DMS153 treated with DMSO at 0.1 percent for 48 hours (cell line): ENCODE measurements around the gene SKI.
"Not testable (repeated sequence)": the region's sequence is repeated elsewhere in the genome, so short reads cannot be mapped to it uniquely, and the experiment has no call there.

ENCODE experiments used
- DNase-seq: peaks from one replicate; lab custom pipeline; 2025; ENCODE audit not compliant: unreplicated experiment; lab: John Stamatoyannopoulos, UW

Gene SKI

DNA sequence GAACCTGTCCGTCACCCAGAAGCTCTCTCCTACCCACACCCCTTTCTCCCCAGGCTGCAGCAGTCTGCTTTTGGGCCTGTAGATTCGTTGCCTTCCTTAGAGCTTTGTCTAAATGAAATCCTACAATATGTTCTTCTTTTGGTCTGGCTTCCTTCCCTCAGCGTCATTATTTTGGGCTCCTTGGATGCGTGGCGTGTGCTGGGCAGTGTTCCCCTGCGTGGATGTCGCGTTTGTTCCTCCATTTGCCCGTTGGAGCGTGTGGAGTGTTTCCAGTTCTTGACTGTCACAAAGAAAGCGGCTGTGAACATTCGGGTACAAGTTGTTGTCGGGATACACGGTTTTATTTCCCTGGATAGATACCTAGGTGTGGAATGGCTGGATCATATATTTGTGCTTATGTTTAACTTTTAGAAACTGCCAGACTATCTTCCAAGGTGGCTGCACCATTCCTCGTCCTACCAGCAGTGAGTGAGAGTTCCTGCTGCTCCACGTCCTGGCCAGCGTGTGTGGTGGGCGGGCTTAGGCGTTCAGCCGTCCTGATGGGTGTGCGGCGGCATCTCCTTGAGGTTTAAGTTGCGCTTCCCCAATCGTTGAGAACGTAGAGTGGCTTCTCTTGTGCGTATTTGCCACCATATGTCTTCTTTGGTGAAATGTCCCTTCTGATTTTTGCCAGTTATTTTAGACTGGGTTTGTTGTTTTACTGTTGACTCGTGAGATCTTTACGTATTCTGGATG is 31.7 kb downstream of the SKI start:
- DNase-seq: no peak

DNA sequence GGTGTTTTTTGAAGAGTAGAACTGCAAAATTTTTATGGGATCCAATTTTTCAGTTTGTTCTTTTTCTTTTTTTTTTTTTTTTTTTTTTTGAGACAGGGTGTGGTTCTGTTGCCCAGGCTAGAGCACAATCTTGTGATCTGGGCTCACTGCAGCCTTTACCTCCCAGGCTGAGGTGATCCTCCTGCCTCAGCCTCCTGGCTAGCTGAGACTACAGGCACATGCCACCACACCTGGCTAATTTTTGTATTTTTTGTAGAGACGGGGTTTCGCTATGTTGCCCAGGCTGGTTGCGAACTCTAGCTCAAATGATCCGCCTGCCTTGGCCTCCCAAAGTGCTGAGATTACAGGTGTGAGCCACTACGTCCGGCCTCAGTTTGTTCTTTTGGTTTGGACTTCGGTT is 32.4 kb downstream of the SKI start:
- not testable (repeated sequence) for DNase-seq

DNA sequence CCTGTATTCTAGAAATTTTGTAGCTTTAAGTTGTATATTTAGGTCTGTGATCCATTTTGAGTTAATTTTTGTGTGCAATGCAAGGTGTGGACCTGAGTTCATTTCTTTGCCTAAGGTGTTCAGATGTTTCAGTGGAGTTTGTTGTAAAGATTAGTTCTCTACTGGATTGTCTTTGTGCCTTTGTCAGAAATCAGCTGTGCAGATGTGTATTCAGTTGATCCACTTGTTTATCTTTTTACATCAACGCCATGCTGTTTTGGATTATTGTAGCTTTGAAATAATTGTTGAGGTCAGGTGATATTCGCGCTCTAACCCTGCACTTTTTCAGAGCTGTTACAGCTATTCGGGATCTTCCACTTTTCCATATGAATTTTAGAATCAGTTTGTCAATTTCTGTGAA is 32.8 kb downstream of the SKI start:
- DNase-seq: no peak

DNA sequence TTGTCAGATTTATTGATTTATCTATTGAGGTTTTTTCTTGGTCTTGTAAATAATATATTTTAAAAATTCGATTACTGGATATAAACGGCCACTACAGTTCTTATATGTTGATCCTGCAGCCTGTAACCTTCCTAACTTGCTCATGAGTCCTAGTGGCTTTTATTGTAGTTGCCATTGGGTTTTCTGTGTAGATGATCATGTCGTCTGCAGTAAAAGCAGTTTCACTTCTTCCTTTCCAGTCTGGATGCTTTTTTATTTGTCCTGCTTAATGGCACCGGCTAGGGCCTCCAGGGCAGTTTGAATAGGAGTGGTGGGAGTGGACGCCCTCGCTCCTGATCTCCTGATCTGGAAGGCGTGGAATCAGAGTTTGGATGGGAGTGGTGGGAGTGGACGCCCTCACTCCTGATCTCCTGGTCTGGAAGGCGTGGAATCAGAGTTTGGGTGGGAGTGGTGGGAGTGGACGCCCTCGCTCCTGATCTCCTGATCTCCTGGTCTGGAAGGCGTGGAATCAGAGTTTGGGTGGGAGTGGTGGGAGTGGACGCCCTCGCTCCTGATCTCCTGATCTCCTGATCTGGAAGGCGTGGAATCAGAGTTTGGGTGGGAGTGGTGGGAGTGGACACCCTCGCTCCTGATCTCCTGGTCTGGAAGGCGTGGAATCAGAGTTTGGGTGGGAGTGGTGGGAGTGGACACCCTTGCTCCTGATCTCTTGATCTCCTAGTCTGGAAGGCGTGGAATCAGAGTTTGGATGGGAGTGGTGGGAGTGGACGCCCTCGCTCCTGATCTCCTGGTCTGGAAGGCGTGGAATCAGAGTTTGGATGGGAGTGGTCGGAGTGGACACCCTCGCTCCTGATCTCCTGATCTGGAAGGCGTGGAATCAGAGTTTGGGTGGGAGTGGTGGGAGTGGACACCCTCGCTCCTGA is 33.6 kb downstream of the SKI start:
- DNase-seq: not testable (repeated sequence)

DNA sequence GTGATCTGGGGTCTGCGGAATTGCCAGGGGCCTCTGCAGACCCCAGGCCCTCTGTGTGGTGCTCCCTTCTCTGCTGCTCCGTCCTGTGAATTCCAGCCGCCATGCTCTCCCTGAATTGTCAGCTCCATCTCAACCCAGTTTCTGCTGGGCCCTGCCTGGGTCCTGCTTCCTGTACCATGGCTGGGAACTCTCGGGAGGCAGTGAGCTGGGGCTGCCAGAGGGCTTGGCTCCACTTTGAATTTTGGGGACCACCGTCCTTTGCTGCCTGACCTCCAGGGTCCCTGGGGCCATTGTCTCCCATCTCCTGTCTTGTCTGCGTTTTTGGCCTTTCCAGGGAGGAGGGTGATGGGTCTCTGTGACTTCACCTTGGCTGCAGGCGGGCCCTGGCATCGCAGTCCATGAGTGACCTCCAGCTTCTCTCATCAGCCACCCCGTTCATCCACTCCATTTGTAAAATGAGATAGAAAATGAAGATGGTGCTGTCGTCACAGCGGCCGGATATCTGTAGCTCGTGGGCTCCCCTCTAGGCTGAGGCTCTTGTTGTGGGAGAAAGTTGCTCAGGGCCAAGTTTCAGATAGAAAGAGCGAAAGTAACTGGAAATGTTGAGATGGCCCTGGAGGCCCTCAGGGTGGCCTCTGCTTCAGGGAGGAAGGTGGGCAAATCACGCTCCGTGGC is 38.3 kb downstream of the SKI start:
- no peak for DNase-seq

DNA sequence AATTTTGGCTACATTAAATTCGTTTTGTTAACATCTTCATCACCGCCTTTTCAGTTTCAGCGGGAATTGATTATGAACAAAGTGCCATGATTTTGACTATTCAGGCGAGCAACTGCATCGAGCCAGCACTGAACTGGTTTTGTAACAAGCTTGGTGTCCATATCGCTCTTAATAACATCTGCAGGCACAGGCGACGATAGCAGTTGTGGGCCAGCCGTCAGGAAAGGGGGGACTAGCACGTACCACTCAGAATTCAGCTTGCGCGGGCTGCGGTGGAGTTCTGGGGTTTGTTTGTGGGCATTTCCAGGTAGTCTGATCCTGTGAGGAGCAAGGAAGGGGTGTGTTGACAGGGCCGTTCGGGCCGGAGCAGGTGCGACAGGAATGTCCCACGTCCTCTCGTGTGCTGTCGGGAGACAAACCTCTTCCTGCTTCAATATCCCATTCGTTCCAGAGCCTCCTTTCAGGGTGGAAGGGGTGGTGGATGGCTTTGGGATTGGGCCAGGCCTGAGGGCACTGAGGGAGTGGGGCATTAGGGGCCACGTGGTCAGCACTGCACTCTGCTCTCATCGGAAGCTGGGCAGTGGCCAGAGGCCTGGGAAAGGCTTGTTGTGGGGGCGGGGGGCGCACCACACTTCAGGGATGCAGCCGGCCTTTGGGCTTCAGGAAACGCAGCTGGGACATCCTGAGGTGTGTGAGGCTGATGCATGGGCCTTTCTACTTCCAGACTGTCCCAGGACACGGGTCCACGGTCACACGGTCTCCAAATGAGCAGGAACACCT is 39.1 kb downstream of the SKI start:
- no peak for DNase-seq

DNA sequence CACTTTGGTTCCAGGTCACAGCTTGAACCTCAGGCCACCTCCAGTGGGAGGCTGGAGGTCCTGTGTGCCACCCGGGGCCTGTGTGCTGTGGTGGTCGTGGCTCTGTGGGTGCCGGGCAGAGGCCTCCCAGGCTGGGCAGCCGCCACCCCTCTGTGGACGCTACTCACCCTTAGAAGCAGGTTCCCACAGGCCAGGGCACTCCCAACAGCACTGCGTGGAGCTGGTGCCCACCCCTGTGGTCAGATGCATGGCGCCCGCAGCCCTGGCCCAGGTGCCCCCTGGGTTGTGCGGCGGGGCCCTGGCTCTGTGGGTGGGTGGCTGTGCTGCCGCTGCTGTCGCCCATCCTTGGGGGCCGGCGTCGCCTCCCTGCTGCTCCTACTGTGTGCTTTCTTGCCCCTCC is 39.7 kb downstream of the SKI start:
- DNase-seq: no peak

DNA sequence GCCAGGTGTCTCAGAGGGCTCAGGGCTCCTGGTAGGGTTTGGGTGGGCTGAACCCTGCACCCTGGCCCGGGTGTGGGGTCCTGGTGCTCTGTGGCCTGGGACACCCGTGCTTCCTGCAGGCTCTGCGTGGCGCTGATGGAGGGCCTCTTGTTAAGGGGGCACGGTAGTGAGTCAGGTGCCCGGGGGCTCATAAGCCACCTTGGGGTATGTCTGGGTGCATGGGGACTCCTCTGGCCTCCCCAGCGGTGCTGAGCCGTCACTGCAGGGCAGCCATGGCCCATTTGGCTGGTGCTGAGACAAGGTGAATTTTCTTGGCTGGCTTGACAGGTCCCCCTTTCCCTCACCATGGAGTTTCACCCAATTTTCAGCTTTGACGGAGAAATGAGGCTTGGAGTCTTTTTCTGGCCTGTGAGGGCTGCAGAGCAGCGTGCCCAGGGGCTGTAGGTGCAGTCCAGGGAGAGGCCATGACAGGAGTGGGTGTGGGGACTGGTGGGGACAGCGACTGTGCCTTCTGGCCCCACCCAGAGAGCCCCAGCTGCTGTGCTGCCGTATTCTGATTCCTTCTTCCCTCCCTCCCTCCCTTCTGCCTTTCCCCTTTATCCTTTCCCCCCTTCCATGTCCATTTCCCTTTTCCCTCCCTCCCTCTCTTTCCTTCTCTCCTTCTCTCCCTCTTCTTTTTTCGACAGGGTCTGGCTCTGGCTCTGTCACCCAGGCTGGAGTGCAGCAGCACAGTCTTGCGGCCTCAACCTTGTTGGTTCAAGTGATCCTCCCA is 40.4 kb downstream of the SKI start:
- no peak for DNase-seq

DNA sequence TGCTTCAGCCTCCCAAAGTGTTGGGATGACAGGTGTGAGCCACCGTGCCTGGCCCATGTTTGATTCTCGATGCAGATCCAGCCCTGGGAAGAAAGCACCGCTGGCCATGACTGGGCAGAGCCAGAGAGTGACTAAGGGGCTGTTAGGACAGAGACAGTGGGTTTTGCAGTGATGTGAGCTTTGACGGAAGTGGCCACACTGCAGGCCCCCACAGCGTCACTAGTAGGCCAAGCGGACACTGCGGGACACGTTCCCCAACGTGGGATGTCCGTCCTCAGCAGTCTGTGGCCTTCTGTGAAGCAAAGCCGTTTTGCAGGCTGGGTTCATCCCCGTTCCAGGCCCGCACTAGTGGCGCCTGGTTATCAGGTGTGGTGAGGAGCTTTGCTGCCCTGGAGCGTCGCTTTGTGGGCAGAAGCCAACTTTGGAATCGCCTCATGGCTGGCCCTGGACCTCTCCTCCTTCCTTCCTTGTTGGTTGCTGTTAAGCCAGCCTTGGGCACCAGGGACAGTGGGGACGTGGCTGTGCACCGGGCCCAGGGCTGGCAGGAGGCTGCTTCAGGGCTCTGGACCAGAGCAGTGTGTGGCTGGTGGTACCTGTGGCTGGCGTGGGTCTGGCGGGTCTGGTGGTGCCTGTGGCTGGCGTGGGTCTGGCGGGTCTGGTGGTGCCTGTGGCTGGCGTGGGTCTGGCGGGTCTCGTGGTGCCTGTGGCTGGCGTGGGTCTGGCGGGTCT is 41.2 kb downstream of the SKI start:
- DNase-seq: no peak

DNA sequence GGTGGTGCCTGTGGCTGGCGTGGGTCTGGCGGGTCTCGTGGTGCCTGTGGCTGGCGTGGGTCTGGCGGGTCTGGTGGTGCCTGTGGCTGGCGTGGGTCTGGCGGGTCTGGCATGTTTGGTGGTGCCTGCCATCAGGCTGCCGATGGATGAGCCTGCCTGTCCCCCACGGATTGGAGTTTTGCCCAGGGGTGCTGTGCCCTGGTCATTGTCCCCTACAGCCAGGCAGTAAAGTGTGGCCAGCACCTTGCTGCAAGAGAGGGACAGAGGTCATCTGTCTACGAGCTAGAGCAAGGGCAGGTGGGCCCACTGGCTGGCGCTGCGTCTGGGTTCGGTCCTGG is 41.8 kb downstream of the SKI start:
- no peak for DNase-seq

DNA sequence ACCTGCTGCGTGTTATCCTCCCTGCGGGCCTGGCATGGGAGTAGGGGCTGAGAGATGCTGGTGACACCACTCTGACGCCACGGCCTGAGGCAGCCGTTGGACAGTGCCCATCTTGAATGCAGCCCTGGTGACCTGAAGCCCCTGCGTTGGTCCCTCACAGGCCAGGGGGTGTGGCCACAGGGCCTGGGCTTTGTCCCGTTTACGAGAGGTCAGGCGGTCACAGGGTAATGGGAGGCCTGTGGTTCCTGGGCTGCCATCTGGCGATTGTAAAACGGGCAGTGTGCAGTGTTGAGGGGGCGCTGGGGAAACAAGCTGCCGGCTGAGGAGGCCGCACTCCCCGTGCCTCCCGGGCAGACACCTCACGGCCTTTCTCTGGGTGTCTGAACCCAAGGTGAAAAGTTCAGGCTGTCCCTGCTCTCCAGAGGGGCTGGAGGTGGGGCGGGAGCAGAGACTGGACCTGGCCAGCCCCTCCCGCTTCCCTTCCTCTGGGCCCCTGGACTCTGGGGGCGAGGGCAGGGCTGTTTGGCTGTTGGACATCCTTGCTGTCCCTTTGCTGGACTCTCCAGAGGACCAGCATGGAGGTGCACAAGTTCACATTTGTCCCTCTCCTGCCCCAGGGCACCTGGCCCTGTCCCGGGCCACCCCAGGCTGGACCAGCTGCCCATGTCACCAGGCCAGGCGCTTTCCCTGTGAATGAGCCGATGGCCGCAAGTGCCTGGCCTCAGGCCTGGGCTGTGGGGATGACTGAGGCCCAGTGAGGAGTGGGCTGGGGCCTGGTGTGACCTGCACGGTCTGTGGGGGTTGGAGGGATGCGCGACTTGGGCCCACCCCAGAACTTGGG is 42.4 kb downstream of the SKI start:
- DNase-seq: no peak

DNA sequence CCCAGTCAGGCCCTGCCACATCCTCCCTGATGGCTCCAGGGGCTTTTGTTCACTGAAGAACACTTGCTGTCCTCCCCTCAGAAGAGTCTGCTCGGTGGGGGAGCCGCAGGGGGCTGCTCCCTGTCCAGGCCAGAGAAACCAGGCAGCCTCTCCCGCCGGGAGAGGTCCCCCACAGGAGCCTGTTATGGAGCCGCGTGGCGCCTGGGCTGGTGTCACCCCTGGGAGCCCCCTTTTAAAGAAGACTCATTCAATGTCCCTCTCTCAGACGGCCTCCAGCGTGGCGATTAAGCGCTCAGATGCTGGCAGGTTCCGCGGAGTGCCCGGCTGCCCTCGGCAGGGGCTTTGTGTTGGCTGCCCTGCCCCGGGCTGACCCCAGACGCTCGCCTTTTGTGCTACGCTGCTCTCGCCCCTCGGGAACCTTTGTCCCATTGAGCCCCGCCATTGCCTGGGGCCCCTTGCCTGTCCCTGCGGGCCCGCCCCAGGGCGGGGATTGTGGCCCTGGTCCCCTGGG is 43.1 kb downstream of the SKI start:
- no peak for DNase-seq

DNA sequence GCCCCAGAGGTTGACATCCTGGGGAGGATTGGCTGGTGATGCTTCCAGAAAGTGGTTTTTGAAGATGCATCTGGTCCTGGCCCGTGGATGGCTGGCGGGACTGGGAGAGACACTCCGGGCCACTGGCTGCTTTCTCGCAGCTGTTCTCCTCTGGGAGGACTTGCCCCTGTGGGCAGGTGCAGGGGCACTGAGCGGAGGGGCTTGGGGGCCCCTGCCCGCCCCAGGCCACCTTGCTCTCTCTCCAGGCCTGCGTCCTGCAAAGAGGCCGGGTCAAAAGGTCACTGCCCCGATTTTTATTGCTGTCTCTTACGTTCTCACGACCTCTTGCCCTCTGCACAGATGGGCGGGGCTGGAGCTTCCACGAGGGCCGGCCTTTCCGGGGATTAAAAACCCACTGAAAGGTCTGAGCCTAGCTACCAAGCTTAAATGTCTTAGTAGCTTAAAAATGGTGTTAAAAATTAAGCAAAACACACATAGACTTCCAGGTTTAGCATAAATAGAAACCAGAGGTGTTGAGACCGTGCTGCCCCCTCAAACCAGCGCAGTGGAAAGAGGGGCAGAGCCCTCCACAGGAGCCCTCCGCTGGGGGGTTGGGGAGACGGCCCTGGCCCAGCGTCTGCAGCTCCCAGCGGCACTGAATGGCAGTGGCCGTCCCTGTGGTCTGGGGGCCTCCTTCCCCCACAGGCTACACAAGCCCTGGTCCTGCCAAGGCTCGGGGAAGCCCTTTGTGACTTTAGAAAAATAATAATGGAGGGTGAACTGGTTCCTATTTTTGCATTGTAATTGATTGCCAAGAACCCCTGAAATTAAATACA is 43.9 kb downstream of the SKI start:
- no peak for DNase-seq

DNA sequence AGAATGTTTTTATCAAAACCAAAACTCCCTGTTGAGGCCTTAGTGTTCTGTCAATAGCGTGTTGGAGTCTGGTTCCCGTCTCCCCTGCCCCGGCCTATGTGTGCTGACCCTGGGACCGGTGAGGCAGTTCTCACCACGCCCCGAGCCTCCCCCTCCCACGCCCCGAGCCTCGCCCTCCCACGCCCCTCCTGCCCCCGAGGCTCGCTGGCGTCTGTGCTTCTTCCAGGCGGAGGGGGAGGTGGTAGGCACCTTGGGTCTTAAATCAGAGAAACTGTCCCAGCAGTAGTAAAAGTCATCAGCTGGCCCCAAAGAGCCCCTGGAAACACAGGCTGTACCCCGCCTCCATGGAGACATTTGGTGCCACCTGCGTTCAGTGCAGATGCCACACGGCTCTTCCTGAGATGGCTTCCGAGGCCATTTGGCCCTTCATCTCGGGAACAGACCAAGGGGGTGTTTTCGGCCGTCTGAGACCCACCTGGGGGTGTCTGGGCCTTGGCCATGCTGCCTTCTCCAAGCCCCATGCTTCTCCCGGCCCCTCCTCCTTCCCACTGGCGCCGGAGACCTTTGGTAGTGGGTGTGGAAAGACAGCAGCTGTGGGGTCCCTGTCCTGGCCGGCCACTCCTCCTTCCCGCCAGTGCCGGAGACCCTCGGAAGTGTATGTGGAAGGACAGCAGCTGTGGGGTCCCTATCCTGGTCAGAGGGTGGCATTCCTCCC is 44.7 kb downstream of the SKI start:
- no peak for DNase-seq

DNA sequence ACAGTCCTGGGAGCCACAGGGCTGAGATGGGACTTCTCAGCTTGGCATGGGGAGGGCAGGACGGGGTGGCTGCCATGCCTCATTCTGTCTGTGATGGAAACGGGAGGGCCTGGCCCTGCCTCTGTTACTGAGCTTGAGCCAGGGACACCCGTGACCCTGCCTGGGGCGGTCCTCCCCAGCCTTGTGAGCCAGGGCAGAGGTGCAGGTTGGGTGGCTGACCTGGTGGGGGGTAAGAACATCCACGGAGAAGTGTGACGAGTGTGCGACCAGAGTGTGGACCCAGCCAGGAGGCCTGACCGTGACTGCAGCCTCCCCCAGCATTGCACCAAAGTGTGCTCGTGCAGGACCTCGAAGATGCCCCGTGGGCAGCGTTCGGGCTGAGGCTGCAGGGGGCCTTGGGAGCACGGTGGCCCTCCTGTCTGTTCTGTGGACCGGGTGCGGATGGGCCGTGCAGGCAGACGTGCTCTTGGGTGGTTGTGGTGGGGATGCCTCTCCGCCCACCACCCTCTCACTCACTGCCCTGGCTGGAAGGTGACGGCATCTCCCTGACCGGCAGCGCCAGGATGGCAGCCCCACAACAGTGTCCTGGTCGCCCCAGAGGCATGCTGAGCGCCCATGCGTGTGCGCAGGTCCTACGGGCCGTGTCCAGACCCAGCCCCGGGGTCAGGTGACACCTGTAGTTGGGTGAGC is 45.4 kb downstream of the SKI start:
- no peak for DNase-seq

DNA sequence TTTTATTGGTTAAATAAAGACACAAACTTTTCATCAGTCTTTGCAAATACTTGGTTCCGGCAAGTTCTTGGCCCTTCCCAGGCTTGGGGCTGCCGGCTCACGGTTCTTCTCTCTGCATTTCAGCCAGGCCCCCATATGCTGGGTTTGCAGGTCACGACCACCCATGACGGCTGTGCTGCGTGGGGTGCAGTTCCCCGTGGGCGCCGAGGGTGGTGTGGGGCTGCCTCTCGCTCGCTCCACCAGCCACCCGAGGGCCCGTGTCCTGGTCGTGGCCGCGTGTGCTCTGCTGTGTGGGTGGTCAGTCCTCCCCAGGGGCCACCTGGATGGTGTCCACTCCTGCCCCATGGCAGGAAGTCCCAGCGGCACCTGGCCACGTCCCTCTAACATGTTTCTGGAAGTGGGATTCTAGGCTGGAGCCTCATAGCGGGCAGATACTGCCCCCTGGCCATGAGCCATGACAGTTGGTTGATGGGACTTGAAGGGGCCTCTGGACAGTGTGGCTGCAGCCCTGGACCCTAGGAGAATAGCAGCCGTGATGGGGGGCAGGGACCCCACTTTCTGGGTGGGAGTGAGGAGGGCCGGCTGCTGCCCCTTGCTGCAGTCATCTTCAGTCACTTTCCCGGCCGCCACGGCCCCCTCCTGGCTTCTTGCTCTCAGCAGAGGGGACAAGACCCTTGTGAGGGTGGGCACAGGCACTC is 46.3 kb downstream of the SKI start:
- DNase-seq: no peak
